ENCODE results near the gene GSS. TPM values are rescaled to one million over a fixed set of nuclear protein-coding genes. Genes with fewer than 3 reads are reported as not detected.
A peak's percentile ranks its signal among the peaks of the same experiment; 100 is the strongest.

Gene GSS
- total RNA-seq, 2 donors from 2014 or later, result 36.5 to 40.5 TPM

- H3K4me1 ChIP-seq (ENCODE audit: control insufficient read depth in 1 of 2, low read depth in 2 of 2), result peaks cover 8 to 46% of the 10 kb centered on the region in 2 donors
- peak overlapping the region in 1 of 2 donors; percentile 3 for H3K27ac ChIP-seq
- DNase-seq (ENCODE audit: low spot score), result no peak
- no peaks in the 10 kb centered on the region for H3K9me3 ChIP-seq
- H3K4me3 ChIP-seq, result peak overlapping the region; percentile 41
- no peak for ATAC-seq (ENCODE audit: insufficient number of reproducible peaks, low FRiP score, low read depth)
- no peaks in the 10 kb centered on the region for H3K27me3 ChIP-seq (replicated peaks; ENCODE audit: insufficient read depth)
- TF ChIP-seq CTCF (IDR thresholded peaks at IDR 0.05), result no peak
- peaks cover 15% of the 10 kb centered on the region for H3K36me3 ChIP-seq
Measured at GRCh38 chr20:34880215-34880850, 75.3 kb downstream of the GSS start.

Other genes starting within 250 kb of the GSS start
- gene NCOA6, start 130.2 kb downstream of the GSS start, total RNA-seq, result 10 to 100 TPM; 14.8 to 21.4 TPM
- 10 to 100 TPM; 22.2 to 41.4 TPM for gene GGT7, start 83.0 kb downstream of the GSS start, total RNA-seq
- 10 to 100 TPM; 65.9 to 95.4 TPM for gene ACSS2, start 79.2 kb downstream of the GSS start, total RNA-seq
- under 1 TPM; 0.14 to 0.27 TPM for gene MYH7B, start 62 bp upstream of the GSS start, total RNA-seq
- gene TRPC4AP, start 137.0 kb upstream of the GSS start, total RNA-seq, result 10 to 100 TPM; 65.8 to 73.6 TPM
- 10 to 100 TPM; 24.6 to 25.3 TPM for gene EDEM2, start 191.5 kb upstream of the GSS start, total RNA-seq
- gene PROCR, start 216.3 kb upstream of the GSS start, total RNA-seq, result 10 to 100 TPM; 66.9 to 74.7 TPM